HG03095 (cell line): Measurements from ENCODE around the gene TRIM33.
A peak's percentile ranks its signal among the peaks of the same experiment; 100 is the strongest.

Source experiments
- ATAC-seq: cut with Tn5 transposase; IDR thresholded peaks from one replicate; pipeline ENCODE4 v1.9.1; 2021; ENCODE audit warnings: moderate library complexity; ENCODE audit not compliant: unreplicated experiment

The TRIM33 gene

GRCh38 chr1:114355240-114355639, 155.8 kb downstream of the TRIM33 start:
- no peak for ATAC-seq

- ATAC-seq: peak; percentile 49
These were observed 157.7 kb downstream of the TRIM33 start for GRCh38 chr1:114353262-114353661.

DNA sequence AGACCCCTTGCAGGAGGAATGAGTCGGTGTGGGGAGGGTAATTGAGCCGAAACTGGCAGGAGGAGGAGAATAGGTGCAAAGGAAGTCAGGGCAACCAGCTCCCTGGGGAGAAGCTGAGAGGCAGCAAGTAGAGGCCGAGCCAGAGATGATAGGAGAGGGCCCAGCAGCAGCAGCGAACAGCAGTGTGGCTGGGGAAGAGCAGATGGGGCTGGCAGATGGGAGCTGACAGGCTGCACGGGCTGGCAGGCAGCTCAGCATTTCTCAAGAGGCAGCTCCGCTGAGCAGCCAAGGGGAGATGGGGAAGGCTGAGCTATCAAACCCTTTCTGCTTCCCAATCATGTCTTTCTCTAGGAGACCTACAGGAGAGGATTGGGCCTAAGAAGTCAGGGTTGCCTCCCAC, 158.2 kb downstream of the TRIM33 start:
- ATAC-seq: peak; percentile 12

- no peak for ATAC-seq
These were observed 160.1 kb downstream of the TRIM33 start for GRCh38 chr1:114350731-114351445.

DNA sequence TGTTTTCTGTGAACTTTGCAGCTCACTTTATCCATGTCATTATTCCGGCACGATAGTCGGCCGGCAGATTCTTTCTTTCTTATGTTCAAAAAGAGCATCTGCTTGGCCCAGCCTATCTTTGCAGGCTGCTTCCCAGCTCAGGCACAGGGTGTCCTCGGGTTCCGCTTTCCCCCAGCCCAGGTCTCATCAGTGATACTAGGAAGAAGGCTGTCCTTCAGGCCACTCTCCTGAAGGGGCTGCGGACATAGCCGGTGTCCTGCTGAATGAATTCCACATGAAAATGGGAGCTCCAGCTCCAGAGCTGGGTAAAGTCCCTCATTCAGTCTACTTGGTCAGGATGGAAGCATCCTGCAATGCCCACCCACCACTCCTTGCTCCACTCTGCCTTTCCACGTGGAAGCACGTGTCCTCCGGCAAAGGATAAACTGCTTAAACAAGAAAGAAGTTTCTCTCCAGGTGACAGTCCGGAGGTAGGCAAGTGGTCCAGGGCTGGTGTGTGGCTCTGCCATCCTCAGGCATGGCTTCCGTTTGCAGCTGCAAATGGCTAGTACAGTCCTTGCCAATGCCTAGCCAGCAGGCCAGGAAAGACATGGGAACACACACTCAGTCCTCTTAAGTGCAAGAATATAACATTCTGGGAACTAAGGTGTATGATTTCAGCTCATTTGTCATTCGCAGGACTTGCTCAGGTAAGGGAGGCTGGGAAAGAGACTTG, 161.0 kb downstream of the TRIM33 start:
- no peak for ATAC-seq

- ATAC-seq: no peak
These were observed 163.4 kb downstream of the TRIM33 start for GRCh38 chr1:114347431-114348209.

DNA sequence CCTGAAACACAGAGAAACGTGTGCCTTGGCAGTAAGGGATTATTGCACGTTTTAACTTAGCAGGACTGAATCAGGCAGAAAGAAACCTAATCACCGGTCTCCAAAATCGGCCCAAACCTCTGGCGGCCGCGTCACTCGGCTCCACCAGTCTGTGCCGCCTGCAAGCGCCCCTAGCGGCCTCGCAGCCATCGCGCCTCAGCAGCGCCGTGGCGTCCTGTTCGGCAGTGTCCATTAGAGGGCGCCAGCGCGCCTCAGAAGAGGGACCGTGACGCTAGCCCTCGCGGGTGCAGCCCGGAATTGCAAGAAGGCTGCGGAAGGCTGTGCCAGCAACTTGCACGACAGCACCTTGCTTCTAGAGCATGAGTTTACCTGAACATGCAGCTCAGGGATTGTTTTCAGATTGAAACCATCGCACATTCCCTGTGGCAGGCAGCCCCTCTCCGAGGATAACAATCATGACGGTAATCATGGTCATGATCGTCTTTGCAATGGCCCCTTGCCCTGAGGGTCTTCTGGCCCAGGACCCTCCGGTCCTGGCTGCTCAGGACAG, 164.4 kb downstream of the TRIM33 start:
- peak; percentile 98 for ATAC-seq

DNA sequence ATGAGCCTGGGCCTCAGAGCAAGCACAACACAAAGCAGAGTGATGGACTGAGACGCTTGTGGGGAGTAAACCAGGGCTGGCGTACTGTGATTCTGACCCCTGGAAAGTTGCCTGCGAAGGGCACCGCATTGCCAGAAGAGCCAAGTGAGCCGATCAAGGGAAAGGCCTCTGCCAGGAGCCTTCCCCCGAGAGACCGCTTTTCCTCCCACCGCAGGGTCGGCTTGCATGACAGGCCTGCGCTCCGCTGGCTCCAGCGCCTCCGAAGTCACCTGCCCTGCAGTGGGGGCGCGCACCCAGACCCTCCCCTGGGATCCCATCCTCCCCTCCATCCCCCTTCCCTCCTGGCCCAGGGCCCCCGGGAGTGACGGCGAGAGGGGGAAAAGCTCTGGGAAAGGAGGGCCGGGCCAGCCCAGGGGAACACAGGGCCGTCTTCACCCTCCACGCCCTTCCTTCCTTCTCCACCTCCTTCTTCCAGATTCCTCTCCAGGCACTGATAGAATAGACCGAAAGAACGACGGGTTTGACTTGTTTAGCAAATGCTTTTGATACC, 165.0 kb downstream of the TRIM33 start:
- ATAC-seq: peak; percentile 13

DNA sequence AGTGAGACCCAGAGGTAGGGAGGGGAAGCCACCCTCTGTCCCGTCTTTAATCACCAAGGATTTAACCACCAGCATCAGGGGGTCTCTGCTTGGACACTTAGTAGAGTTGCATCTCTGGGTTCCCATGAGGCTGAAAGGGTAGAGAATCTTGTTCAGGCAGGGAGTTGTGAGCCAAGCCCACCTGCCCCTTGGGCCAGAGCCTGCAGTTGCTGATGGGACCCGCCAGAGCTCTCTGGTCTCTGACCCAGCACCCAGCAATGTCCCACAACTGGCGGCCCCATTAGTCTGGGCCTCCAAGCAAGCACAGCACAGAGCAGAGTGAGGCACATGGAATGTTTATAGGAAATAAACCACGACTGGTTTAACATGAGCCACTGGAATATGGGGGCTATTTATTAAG, 166.3 kb downstream of the TRIM33 start:
- ATAC-seq: no peak
